ENCODE data around the gene IDH1.
A peak's percentile ranks its signal among the peaks of the same experiment; 100 is the strongest.
"Not testable (repeated sequence)": the region's sequence is repeated elsewhere in the genome, so short reads cannot be mapped to it uniquely, and the experiment has no call there.

Gene IDH1

GRCh38 chr2:208256192-208256782 lies 1.4 kb upstream of the IDH1 start:
- no peak for DNase-seq (ENCODE audit: low spot score)

- DNase-seq (ENCODE audit: low spot score): no peak
Observed at GRCh38 chr2:208255557-208256106, 761 bp upstream of the IDH1 start.

GRCh38 chr2:208254118-208254870 lies 577 bp downstream of the IDH1 start:
- DNase-seq (ENCODE audit: low spot score): peak; percentile 72

- peak; percentile 14 for DNase-seq (ENCODE audit: low spot score)
Observed at GRCh38 chr2:208253600-208254117, 1.2 kb downstream of the IDH1 start.

- DNase-seq (ENCODE audit: low spot score): peak; percentile 22
Observed at GRCh38 chr2:208252716-208253492, 2.0 kb downstream of the IDH1 start.

GRCh38 chr2:208251098-208251497 lies 3.8 kb downstream of the IDH1 start:
- no peak for DNase-seq (ENCODE audit: low spot score)

- DNase-seq (ENCODE audit: low spot score): no peak
Observed at GRCh38 chr2:208250388-208250787, 4.5 kb downstream of the IDH1 start.

GRCh38 chr2:208249296-208249695 lies 5.6 kb downstream of the IDH1 start:
- no peak for DNase-seq (ENCODE audit: low spot score)

GRCh38 chr2:208248601-208249000 lies 6.3 kb downstream of the IDH1 start:
- no peak for DNase-seq (ENCODE audit: low spot score)

- DNase-seq (ENCODE audit: low spot score): no peak
Observed at GRCh38 chr2:208245746-208246145, 9.1 kb downstream of the IDH1 start.

GRCh38 chr2:208244422-208244821 lies 10.4 kb downstream of the IDH1 start:
- DNase-seq (ENCODE audit: low spot score): no peak

- DNase-seq (ENCODE audit: low spot score): no peak
Observed at GRCh38 chr2:208240619-208241209, 14.2 kb downstream of the IDH1 start.

- no peak for DNase-seq (ENCODE audit: low spot score)
Observed at GRCh38 chr2:208239770-208240493, 14.9 kb downstream of the IDH1 start.

- no peak for DNase-seq (ENCODE audit: low spot score)
Observed at GRCh38 chr2:208235860-208236259, 19.0 kb downstream of the IDH1 start.

- DNase-seq (ENCODE audit: low spot score): no peak
Observed at GRCh38 chr2:208234786-208235185, 20.1 kb downstream of the IDH1 start.

- DNase-seq (ENCODE audit: low spot score): no peak
Observed at GRCh38 chr2:208228476-208228875, 26.4 kb downstream of the IDH1 start.

- DNase-seq (ENCODE audit: low spot score): no peak
Observed at GRCh38 chr2:208227581-208228232, 27.2 kb downstream of the IDH1 start.

- no peak for DNase-seq (ENCODE audit: low spot score)
Observed at GRCh38 chr2:208224802-208225201, 30.1 kb downstream of the IDH1 start.

- no peak for DNase-seq (ENCODE audit: low spot score)
Observed at GRCh38 chr2:208222351-208222750, 32.5 kb downstream of the IDH1 start.

- DNase-seq (ENCODE audit: low spot score): not testable (repeated sequence)
Observed at GRCh38 chr2:208221873-208222272, 33.0 kb downstream of the IDH1 start.
